OCI-LY1 (cell line): ENCODE results near the gene DLGAP4.

Experiments
- H2AFZ ChIP-seq: fragments of 200-600 bp; sonication (generic), shearing (Covaris generic); 2 replicates; pipeline ENCODE4 v1.6.0; 2014; ENCODE audit warnings: antibody characterized with exemption, mild to moderate bottlenecking, low read length
- H3F3A ChIP-seq: fragments of 200-600 bp; sonication (generic), shearing (Covaris generic); 2 replicates; pipeline ENCODE4 v1.6.0; 2014; ENCODE audit warnings: mild to moderate bottlenecking, antibody characterized with exemption, low read length, moderate library complexity; ENCODE audit not compliant: insufficient read depth
- H3K27ac ChIP-seq: fragments of 200-600 bp; sonication (generic); 2 replicates; pipeline ENCODE4 v1.5.1; 2014; ENCODE audit warnings: low read length, mixed run types, mild to moderate bottlenecking, low read depth; ENCODE audit not compliant: poor library complexity, severe bottlenecking
- H3K27me3 ChIP-seq: fragments of 200-600 bp; sonication (generic); 2 replicates; pipeline ENCODE4 v1.6.0; 2014; ENCODE audit warnings: antibody characterized with exemption, mild to moderate bottlenecking, low read length, moderate library complexity; ENCODE audit not compliant: insufficient read depth
- H3K36me3 ChIP-seq: fragments of 200-600 bp; sonication (generic); 2 replicates; pipeline ENCODE4 v1.6.1; 2014; ENCODE audit warnings: mild to moderate bottlenecking, antibody characterized with exemption, low read length, moderate library complexity, mixed read lengths; ENCODE audit not compliant: insufficient read depth
- H3K4me1 ChIP-seq: fragments of 200-600 bp; sonication (generic); 2 replicates; pipeline ENCODE4 v1.5.1; 2014; ENCODE audit warnings: mild to moderate bottlenecking, low read length, moderate library complexity; ENCODE audit not compliant: insufficient read depth, severe bottlenecking
- H3K4me2 ChIP-seq: fragments of 200-600 bp; sonication (generic), shearing (Covaris generic); 2 replicates; pipeline ENCODE4 v1.6.1; 2014; ENCODE audit warnings: low read length
- H3K4me3 ChIP-seq: fragments of 200-600 bp; sonication (generic); 2 replicates; pipeline ENCODE4 v1.5.1; 2014; ENCODE audit warnings: low read length, low read depth, mild to moderate bottlenecking, mixed read lengths; ENCODE audit not compliant: poor library complexity, severe bottlenecking
- H3K79me2 ChIP-seq: fragments of 200-600 bp; shearing (Covaris generic); 2 replicates; pipeline ENCODE4 v1.6.1; 2016; ENCODE audit warnings: mixed run types, low read length, mixed read lengths; ENCODE audit not compliant: insufficient read depth
- H3K9ac ChIP-seq: fragments of 200-600 bp; sonication (generic), shearing (Covaris generic); 2 replicates; pipeline ENCODE4 v1.6.1; 2014; ENCODE audit warnings: mild to moderate bottlenecking, low read length, mixed read lengths
- H3K9me2 ChIP-seq: fragments of 200-600 bp; sonication (generic), shearing (Covaris generic); 2 replicates; pipeline ENCODE4 v1.6.1; 2014; ENCODE audit warnings: low read depth, mild to moderate bottlenecking, low read length, mixed read lengths
- H3K9me3 ChIP-seq: fragments of 200-600 bp; shearing (Covaris generic); 2 replicates; pipeline ENCODE4 v1.6.1; 2014; ENCODE audit warnings: low read length, mixed read lengths
- H4K20me1 ChIP-seq: fragments of 200-600 bp; sonication (generic), shearing (Covaris generic); 2 replicates; pipeline ENCODE4 v1.6.0; 2016; ENCODE audit warnings: mild to moderate bottlenecking, low read length; ENCODE audit not compliant: insufficient read depth
- EZH2 ChIP-seq: fragments of 200-600 bp; sonication (generic), shearing (Covaris generic); IDR thresholded peaks from 2 replicates; pipeline ENCODE4 v1.8.0; 2017; ENCODE audit warnings: borderline replicate concordance, mixed run types, mild to moderate bottlenecking, antibody characterized with exemption, low read length, moderate library complexity, mixed read lengths
- TF ChIP-seq, protein P1 (sequence below): fragments of 200-600 bp; sonication (generic), shearing (Covaris generic); IDR thresholded peaks from 2 replicates; pipeline ENCODE4 v1.5.1; 2017; ENCODE audit warnings: mild to moderate bottlenecking, antibody characterized with exemption, low read length, moderate library complexity, mixed read lengths

The DLGAP4 gene

GRCh38 chr20:36547186-36548005, 241.3 kb downstream of the DLGAP4 start:
- no peak overlapping the region for H3K4me3 ChIP-seq
- no peaks in the 10 kb centered on the region for H3K9me2 ChIP-seq
- H3K27ac ChIP-seq = no peak overlapping the region
- H3K36me3 ChIP-seq = no peaks in the 10 kb centered on the region
- no peak for TF ChIP-seq EZH2
- TF ChIP-seq, protein P1, sequence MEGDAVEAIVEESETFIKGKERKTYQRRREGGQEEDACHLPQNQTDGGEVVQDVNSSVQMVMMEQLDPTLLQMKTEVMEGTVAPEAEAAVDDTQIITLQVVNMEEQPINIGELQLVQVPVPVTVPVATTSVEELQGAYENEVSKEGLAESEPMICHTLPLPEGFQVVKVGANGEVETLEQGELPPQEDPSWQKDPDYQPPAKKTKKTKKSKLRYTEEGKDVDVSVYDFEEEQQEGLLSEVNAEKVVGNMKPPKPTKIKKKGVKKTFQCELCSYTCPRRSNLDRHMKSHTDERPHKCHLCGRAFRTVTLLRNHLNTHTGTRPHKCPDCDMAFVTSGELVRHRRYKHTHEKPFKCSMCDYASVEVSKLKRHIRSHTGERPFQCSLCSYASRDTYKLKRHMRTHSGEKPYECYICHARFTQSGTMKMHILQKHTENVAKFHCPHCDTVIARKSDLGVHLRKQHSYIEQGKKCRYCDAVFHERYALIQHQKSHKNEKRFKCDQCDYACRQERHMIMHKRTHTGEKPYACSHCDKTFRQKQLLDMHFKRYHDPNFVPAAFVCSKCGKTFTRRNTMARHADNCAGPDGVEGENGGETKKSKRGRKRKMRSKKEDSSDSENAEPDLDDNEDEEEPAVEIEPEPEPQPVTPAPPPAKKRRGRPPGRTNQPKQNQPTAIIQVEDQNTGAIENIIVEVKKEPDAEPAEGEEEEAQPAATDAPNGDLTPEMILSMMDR = no peak
- H3K79me2 ChIP-seq = no peaks in the 10 kb centered on the region
- no peak overlapping the region for H3K4me2 ChIP-seq
- H3K4me1 ChIP-seq = no peaks in the 10 kb centered on the region
- H3F3A ChIP-seq = no peaks in the 10 kb centered on the region
- H3K9me3 ChIP-seq = no peaks in the 10 kb centered on the region
- H4K20me1 ChIP-seq = no peaks in the 10 kb centered on the region
- no peak overlapping the region for H3K9ac ChIP-seq
- no peak overlapping the region for H2AFZ ChIP-seq
- H3K27me3 ChIP-seq = no peaks in the 10 kb centered on the region

- H3K4me2 ChIP-seq = no peak overlapping the region
- H3K9ac ChIP-seq = no peak overlapping the region
- no peak overlapping the region for H2AFZ ChIP-seq
- H3K9me2 ChIP-seq = no peaks in the 10 kb centered on the region
- H3K27me3 ChIP-seq = no peaks in the 10 kb centered on the region
- no peaks in the 10 kb centered on the region for H3K9me3 ChIP-seq
- no peak overlapping the region for H3K27ac ChIP-seq
- H3F3A ChIP-seq = no peaks in the 10 kb centered on the region
- no peak overlapping the region for H3K4me3 ChIP-seq
- TF ChIP-seq EZH2 = no peak
- TF ChIP-seq, protein P1 = peak; percentile 53
- no peaks in the 10 kb centered on the region for H3K36me3 ChIP-seq
- H4K20me1 ChIP-seq = no peaks in the 10 kb centered on the region
- no peaks in the 10 kb centered on the region for H3K4me1 ChIP-seq
- no peaks in the 10 kb centered on the region for H3K79me2 ChIP-seq
These were observed 241.8 kb downstream of the DLGAP4 start for GRCh38 chr20:36548006-36548315.

- H3K27ac ChIP-seq = no peak overlapping the region
- no peak overlapping the region for H3K4me3 ChIP-seq
- H3K36me3 ChIP-seq = no peaks in the 10 kb centered on the region
- no peak overlapping the region for H3K9ac ChIP-seq
- H3K27me3 ChIP-seq = no peaks in the 10 kb centered on the region
- H4K20me1 ChIP-seq = no peaks in the 10 kb centered on the region
- no peaks in the 10 kb centered on the region for H3K9me3 ChIP-seq
- H3K4me2 ChIP-seq = no peak overlapping the region
- TF ChIP-seq, protein P1 = no peak
- no peak for TF ChIP-seq EZH2
- no peaks in the 10 kb centered on the region for H3K9me2 ChIP-seq
- H3F3A ChIP-seq = no peaks in the 10 kb centered on the region
- H3K79me2 ChIP-seq = no peaks in the 10 kb centered on the region
- H2AFZ ChIP-seq = no peak overlapping the region
- H3K4me1 ChIP-seq = no peaks in the 10 kb centered on the region
These were observed 242.8 kb downstream of the DLGAP4 start for GRCh38 chr20:36548704-36549627.
